B cell (primary cell): Measurements from ENCODE around the gene PRKACA. TPM values are rescaled to one million over a fixed set of nuclear protein-coding genes. Genes with fewer than 3 reads are reported as not detected.

ENCODE experiments used
- ATAC-seq: fragments of 200-7000 bp; cut with Tn5 transposase; one replicate; pipeline ENCODE4 v1.10.0; 2021; ENCODE audit warnings: low read depth, mild to moderate bottlenecking, moderate number of reproducible peaks, moderate library complexity
- CTCF ChIA-PET: fragments of 350-600 bp; sonication (Branson Sonifier 250); formaldehyde crosslinking; loops from one replicate; lab custom pipeline; 2021; ENCODE audit warnings: antibody characterized with exemption, inconsistent platforms; lab: Charles Lee
- POLR2A ChIA-PET: fragments of 350-600 bp; sonication (Branson Sonifier 250); formaldehyde crosslinking; loops from one replicate; lab custom pipeline; 2021; ENCODE audit warnings: antibody characterized with exemption; lab: Charles Lee
- DNase-seq: peaks from one replicate; pipeline ENCODE4 v3.0.0; 2013
- H2AFZ ChIP-seq: 2 replicates; pipeline ENCODE4 v1.6.1; 2012; ENCODE audit warnings: mild to moderate bottlenecking, low read depth, low read length; ENCODE audit not compliant: insufficient read depth, poor library complexity, severe bottlenecking
- H3K27ac ChIP-seq, 2 donors: 1 replicate in 1 of 2; 2 replicates in 1 of 2; pipeline ENCODE4 v1.5.1; 2012 to 2013; ENCODE audit warnings: low read length in 2 of 2, mild to moderate bottlenecking in 2 of 2, moderate library complexity in 1 of 2
- H3K27me3 ChIP-seq, 4 experiments: fragments of 200-600 bp in 1 of 4; sonication (generic) in 1 of 4; replicated peaks in 1 of 4; 1 replicate in 2 of 4; 2 replicates in 2 of 4; pipeline versions ENCODE4 v1.6.1 to v1.7.0; 2013 to 2016; ENCODE audit warnings: low read length in 3 of 4, mild to moderate bottlenecking in 2 of 4, mixed read lengths in 1 of 4, moderate library complexity in 1 of 4; ENCODE audit not compliant: insufficient read depth in 4 of 4, control insufficient read depth in 3 of 4; ENCODE audit errors: control extremely low read depth in 1 of 4
- H3K36me3 ChIP-seq, 2 experiments: replicated peaks in 1 of 2; 1 replicate in 1 of 2; 2 replicates in 1 of 2; pipeline versions ENCODE4 v1.6.1 to v1.7.1; 2013; ENCODE audit warnings: low read length in 1 of 2; ENCODE audit not compliant: insufficient read depth in 2 of 2, control insufficient read depth in 1 of 2; ENCODE audit errors: control extremely low read depth in 1 of 2, extremely low read depth in 1 of 2
- H3K4me1 ChIP-seq, 2 donors: fragments of 200-600 bp in 1 of 2; sonication (generic) in 1 of 2; 1 replicate in 1 of 2; 2 replicates in 1 of 2; pipeline versions ENCODE4 v1.5.1 to v1.6.1; 2013 to 2017; ENCODE audit warnings: low read length in 2 of 2; ENCODE audit not compliant: control insufficient read depth in 2 of 2, insufficient read depth in 2 of 2
- H3K4me2 ChIP-seq: replicated peaks from 2 replicates; pipeline ENCODE3; 2012; ENCODE audit warnings: mild to moderate bottlenecking, low read depth, low read length; ENCODE audit not compliant: poor library complexity, severe bottlenecking
- H3K4me3 ChIP-seq, 5 experiments: fragments of 200-600 bp in 1 of 5; sonication (generic) in 1 of 5; 1 replicate in 3 of 5; 2 replicates in 2 of 5; pipeline versions ENCODE4 v1.5.1 to v1.7.0; 2011 to 2016; ENCODE audit warnings: low read length in 4 of 5, mild to moderate bottlenecking in 4 of 5, low read depth in 2 of 5, control low read depth in 1 of 5, moderate library complexity in 1 of 5; ENCODE audit not compliant: insufficient read depth in 1 of 5; ENCODE audit errors: control extremely low read depth in 1 of 5, extremely low read depth in 1 of 5
- H3K79me2 ChIP-seq: fragments of 200-600 bp; sonication (generic); one replicate; pipeline ENCODE4 v1.6.0; 2016; ENCODE audit warnings: low read length; ENCODE audit not compliant: control insufficient read depth, insufficient read depth
- H3K9ac ChIP-seq: fragments of 200-600 bp; sonication (generic); 2 replicates; pipeline ENCODE4 v1.6.1; 2017; ENCODE audit warnings: mild to moderate bottlenecking, low read length, moderate library complexity
- H3K9me3 ChIP-seq, 3 donors: one replicate each; pipeline versions ENCODE4 v1.6.1 to v1.7.1; 2013; ENCODE audit warnings: low read length in 2 of 3; ENCODE audit not compliant: control insufficient read depth in 2 of 3, insufficient read depth in 1 of 3; ENCODE audit errors: control extremely low read depth in 1 of 3
- H4K20me1 ChIP-seq: 2 replicates; pipeline ENCODE4 v1.6.0; 2012; ENCODE audit warnings: mild to moderate bottlenecking, low read length; ENCODE audit not compliant: insufficient read depth, control insufficient read depth, poor library complexity, severe bottlenecking
- H3K27ac Mint-ChIP-seq: one replicate; pipeline ENCODE4 v1.8.0; 2021; ENCODE audit warnings: mixed read lengths
- H3K27me3 Mint-ChIP-seq: one replicate; pipeline ENCODE4 v1.8.0; 2021; ENCODE audit warnings: mixed read lengths
- H3K4me1 Mint-ChIP-seq: one replicate; pipeline ENCODE4 v1.8.0; 2021; ENCODE audit warnings: mixed read lengths
- H3K4me3 Mint-ChIP-seq: one replicate; pipeline ENCODE4 v1.8.0; 2021; ENCODE audit warnings: mixed read lengths
- H3K9me3 Mint-ChIP-seq: one replicate; pipeline ENCODE4 v1.8.0; 2022; ENCODE audit warnings: mixed read lengths; ENCODE audit not compliant: insufficient read depth
- CTCF ChIP-seq: fragments of 200-600 bp; IDR thresholded peaks from one replicate; pipeline ENCODE4 v1.8.0; 2022; ENCODE audit warnings: antibody characterized with exemption, mild to moderate bottlenecking
- EZH2 ChIP-seq: IDR thresholded peaks from 2 replicates; pipeline ENCODE4 v1.6.1; 2012; ENCODE audit warnings: borderline replicate concordance, low read depth, mild to moderate bottlenecking, moderate library complexity, low read length; ENCODE audit not compliant: insufficient read depth, poor library complexity, severe bottlenecking
- WGBS: methylation state at CpG from one replicate; pipeline ENCODE4 v1.1.5; 2013; ENCODE audit warnings: missing lambda C conversion rate; ENCODE audit not compliant: insufficient coverage; 5-methylcytosine and 5-hydroxymethylcytosine counted together
- intact Hi-C: fragments of 100-400 bp; cut with micrococcal nuclease; formaldehyde crosslinking; loops from one replicate; pipeline ENCODE4 v1.10.0; 2022
- polyA plus RNA-seq: library from polyadenylated mRNA; depleted of rRNA; stranded (reverse); fragments of >200 nt; gene quantifications from 2 replicates; pipeline ENCODE4 v1.2.3, GENCODE V29; 2012
- total RNA-seq, 2 donors: library from RNA; stranded (reverse); fragments of 120-200 nt in 1 of 2; gene quantifications; 1 replicate in 1 of 2; 2 replicates in 1 of 2; pipeline versions ENCODE4 v1.2.3 to v1.2.4, GENCODE V29; 2013 to 2022

The PRKACA gene
- total and polyA plus RNA-seq, 2 donors (not counting 1 experiment from before 2014, with no cell fraction given) = 36.8 to 43.0 TPM

- no peak overlapping the region for H3K4me3 ChIP-seq
- no peak for ATAC-seq
- ChIA-PET POLR2A (no interaction called here), CTCF (no interaction called here)
- H3K79me2 ChIP-seq = peaks cover 61% of the 10 kb centered on the region
- Mint-ChIP-seq H3K4me1 (peaks cover 28% of the 10 kb centered on the region), H3K27me3 (no peaks in the 10 kb centered on the region), H3K27ac (no peak overlapping the region), H3K9me3 (no peaks in the 10 kb centered on the region), H3K4me3 (no peak overlapping the region)
- WGBS = 92% methylated on average over 12 of the region's 12 CpGs
- DNase-seq = no peak
- TF ChIP-seq EZH2 (no peak), CTCF (no peak)
- intact Hi-C loops = no loop called here
- no peak overlapping the region for H3K27ac ChIP-seq
- peaks cover 58% of the 10 kb centered on the region for H4K20me1 ChIP-seq
- H3K9me3 ChIP-seq = no peaks in the 10 kb centered on the region
- no peak overlapping the region for H2AFZ ChIP-seq
- peaks cover 28 to 29% of the 10 kb centered on the region in 2 donors for H3K4me1 ChIP-seq
- H3K36me3 ChIP-seq = peaks cover 0 to 2% of the 10 kb centered on the region in 2 experiments
- H3K27me3 ChIP-seq = no peaks in the 10 kb centered on the region
- no peak overlapping the region for H3K9ac ChIP-seq
- no peak overlapping the region for H3K4me2 ChIP-seq
Observed at GRCh38 chr19:14112051-14112808, 5.3 kb downstream of the PRKACA start.

- TF ChIP-seq CTCF (no peak), EZH2 (no peak)
- H3K4me3 ChIP-seq = no peak overlapping the region
- H2AFZ ChIP-seq = no peak overlapping the region
- POLR2A ChIA-PET = no interaction called here
- DNase-seq = no peak
- no peaks in the 10 kb centered on the region for H3K27me3 ChIP-seq
- peaks cover 51% of the 10 kb centered on the region for H4K20me1 ChIP-seq
- ATAC-seq = no peak
- H3K27me3 Mint-ChIP-seq = no peaks in the 10 kb centered on the region
- peaks cover 22% of the 10 kb centered on the region in 2 donors for H3K4me1 ChIP-seq
- H3K27ac Mint-ChIP-seq = no peak overlapping the region
- peaks cover 53% of the 10 kb centered on the region for H3K79me2 ChIP-seq
- no CpG with 5 or more reads among the region's 1 CpG for WGBS
- H3K9ac ChIP-seq = no peak overlapping the region
- CTCF ChIA-PET = interaction anchor here (1.2 kb wide), 1 partner anchor 25 kb away, joined by 3 read pairs; the partner anchor contains the start of gene ASF1B
- H3K4me1 Mint-ChIP-seq = peaks cover 23% of the 10 kb centered on the region
- no peaks in the 10 kb centered on the region for H3K9me3 Mint-ChIP-seq
- intact Hi-C loops = no loop called here
- no peaks in the 10 kb centered on the region for H3K9me3 ChIP-seq
- H3K36me3 ChIP-seq = peaks cover 0 to 2% of the 10 kb centered on the region in 2 experiments
- no peak overlapping the region for H3K4me3 Mint-ChIP-seq
- no peak overlapping the region for H3K27ac ChIP-seq
- no peak overlapping the region for H3K4me2 ChIP-seq
Observed at GRCh38 chr19:14111486-14111885, 6.1 kb downstream of the PRKACA start.
